Fibroblast of lung (primary cell): ENCODE results near the gene RBBP9.

Source experiments
- CTCF ChIP-seq, 2 donors: IDR thresholded peaks in 1 of 2; conservative IDR thresholded peaks in 1 of 2; 1 replicate in 1 of 2; 2 replicates in 1 of 2; pipeline ENCODE4 v1.5.1; 2011 to 2012; ENCODE audit warnings: low read length in 2 of 2, control low read depth in 1 of 2, inconsistent platforms in 1 of 2, low read depth in 1 of 2, mild to moderate bottlenecking in 1 of 2
- EZH2 ChIP-seq: IDR thresholded peaks from 2 replicates; pipeline ENCODE4 v1.5.1; 2012; ENCODE audit warnings: low read length, control low read depth, mild to moderate bottlenecking; ENCODE audit errors: missing control alignments

- no peak for TF ChIP-seq CTCF (conservative IDR thresholded peaks at IDR 0.05 in 1 of 2, IDR thresholded peaks at IDR 0.05 in 1 of 2; ENCODE audit: low read depth in 1 of 2, low read length in 2 of 2)
- no peak for TF ChIP-seq EZH2
Observed at GRCh38 chr20:18466894-18467730, 29.9 kb downstream of the RBBP9 start, which contains the start of the genes DZANK1 and POLR3F.
